HG02588 (cell line): ENCODE measurements around the gene TMEM89.

Experiments used
- ATAC-seq: cut with Tn5 transposase; IDR thresholded peaks from one replicate; pipeline ENCODE4 v1.9.1; 2021; ENCODE audit warnings: mild to moderate bottlenecking, moderate library complexity; ENCODE audit not compliant: unreplicated experiment

TMEM89 gene

GRCh38 chr3:48617559-48617958 lies 4.0 kb downstream of the TMEM89 start:
- no peak for ATAC-seq

- no peak for ATAC-seq
Measured at GRCh38 chr3:48614044-48614443, 7.5 kb downstream of the TMEM89 start.

- ATAC-seq, result no peak
Measured at GRCh38 chr3:48612309-48612708, 9.3 kb downstream of the TMEM89 start.

GRCh38 chr3:48609088-48610005 lies 12.2 kb downstream of the TMEM89 start, which contains the start of gene UQCRC1:
UQCRC1 (minus strand) TSS chr3:48609646; CDS start chr3:48609620, 26 bp downstream.
- ATAC-seq, result peak; percentile 91

- no peak for ATAC-seq
Measured at GRCh38 chr3:48607519-48607918, 14.1 kb downstream of the TMEM89 start.

DNA sequence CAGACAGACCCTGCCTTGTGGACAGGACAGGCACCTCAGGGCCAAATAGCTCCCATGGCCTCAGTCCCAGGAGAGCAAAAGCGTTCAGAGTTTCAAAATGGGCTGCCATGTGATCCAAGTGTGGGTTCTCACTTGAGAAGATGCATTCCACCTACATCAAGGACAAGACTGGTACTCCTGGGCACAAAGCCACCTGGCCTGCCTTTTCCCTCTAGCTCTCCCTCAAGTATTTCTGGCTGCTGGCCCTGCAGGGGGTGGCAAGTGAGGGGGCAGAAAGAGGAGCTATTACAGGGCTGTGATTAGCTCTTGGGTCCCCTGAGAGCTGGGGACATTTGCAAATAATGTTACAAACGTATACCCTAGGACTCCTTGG lies 20.0 kb downstream of the TMEM89 start:
- no peak for ATAC-seq

GRCh38 chr3:48600711-48601621 lies 20.6 kb downstream of the TMEM89 start:
- ATAC-seq, result no peak

DNA sequence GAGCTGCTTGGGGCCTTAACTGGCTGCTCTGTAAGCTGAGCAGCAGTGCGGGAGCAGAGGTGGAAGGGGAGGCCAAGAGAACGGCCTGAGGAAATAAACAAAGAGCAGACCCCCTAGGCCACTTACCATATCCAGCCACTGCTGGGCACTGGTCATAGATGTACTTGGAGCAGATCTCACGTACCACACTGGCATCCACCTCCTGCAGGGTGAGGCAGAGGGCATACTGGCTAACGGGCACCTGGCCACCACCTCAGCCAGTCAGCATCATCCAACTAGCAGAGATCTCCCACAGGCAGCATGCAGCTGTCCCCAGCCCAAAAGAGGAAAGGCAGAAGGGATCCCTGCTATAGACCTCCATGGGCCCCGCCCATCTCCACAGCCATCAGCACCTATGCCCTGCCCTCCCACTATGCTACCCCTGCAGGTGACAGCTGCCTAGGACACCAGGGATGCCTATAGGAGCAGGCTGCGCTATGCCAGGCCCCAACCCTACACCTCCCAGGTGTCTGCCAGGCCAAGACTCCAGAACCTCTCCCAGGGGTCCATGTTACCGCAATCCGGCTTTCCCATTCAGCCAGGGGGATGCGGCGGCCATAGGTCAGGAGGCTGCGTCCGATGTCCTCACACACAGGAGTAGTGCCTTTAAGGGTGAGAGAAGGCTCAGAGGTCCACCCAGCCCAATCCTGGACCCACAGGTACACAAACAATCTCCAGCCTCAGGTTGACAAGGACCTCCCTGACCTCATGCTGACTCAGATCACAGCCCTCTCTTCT lies 21.9 kb downstream of the TMEM89 start:
- no peak for ATAC-seq

GRCh38 chr3:48599077-48599501 lies 22.5 kb downstream of the TMEM89 start:
- no peak for ATAC-seq

GRCh38 chr3:48598323-48599076 lies 23.1 kb downstream of the TMEM89 start:
- ATAC-seq, result no peak

DNA sequence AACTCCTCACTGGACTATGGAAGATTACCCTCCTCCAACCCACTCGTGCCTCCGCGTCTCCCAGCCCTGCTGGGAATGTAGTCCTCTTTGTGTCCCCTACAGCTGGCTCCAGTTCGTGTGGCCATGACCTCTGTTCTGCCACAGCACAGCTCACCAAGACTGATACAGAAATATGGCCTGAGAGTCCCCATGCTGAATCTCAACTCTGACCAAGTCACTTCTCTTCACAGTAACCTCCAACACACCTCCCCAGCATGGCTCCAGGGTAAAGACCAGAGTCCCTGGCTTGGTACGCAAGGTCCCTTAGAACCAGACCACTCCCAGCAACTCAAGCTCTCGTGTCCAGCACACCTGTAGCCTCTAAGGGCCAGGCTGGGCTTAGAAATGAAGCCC lies 24.2 kb downstream of the TMEM89 start:
- ATAC-seq, result no peak

GRCh38 chr3:48596676-48597407 lies 24.7 kb downstream of the TMEM89 start:
- no peak for ATAC-seq

- no peak for ATAC-seq
Measured at GRCh38 chr3:48596157-48596556, 25.4 kb downstream of the TMEM89 start.

DNA sequence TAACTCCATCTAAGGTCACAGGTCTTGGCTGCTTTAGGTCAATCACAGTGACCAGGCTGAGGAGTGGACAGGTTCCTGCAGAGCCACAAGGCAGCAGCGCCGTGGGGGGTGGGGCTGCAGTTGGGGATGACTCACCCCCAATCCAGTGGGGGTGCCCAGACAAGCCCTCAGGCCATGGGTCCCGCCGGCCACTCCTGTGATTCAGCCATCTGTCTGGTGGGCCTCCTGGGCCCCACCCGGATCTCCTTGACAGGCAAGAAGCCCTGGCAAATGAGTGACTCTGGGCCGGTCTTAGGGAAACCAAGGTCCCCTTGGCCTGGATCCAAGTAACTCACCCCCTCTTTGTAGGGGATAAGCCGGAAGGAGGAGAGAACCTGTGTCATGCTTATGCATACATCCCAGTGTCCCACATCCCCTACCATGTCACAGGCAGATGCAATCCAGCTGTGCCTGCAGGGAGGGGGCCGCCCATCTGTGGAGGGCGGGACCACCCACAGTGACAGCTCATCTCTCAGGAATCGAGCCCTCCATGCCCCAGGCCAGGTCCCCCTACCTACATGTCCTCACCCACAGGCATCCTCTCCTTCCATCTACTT lies 25.9 kb downstream of the TMEM89 start:
- no peak for ATAC-seq

- ATAC-seq, result no peak
Measured at GRCh38 chr3:48595075-48595525, 26.5 kb downstream of the TMEM89 start, which contains the start of gene COL7A1. COL7A1 (minus strand) TSS chr3:48595329; CDS start chr3:48595159, 170 bp downstream.

- ATAC-seq, result no peak
Measured at GRCh38 chr3:48594417-48595049, 27.0 kb downstream of the TMEM89 start.

GRCh38 chr3:48593337-48593736 lies 28.2 kb downstream of the TMEM89 start:
- ATAC-seq, result no peak

DNA sequence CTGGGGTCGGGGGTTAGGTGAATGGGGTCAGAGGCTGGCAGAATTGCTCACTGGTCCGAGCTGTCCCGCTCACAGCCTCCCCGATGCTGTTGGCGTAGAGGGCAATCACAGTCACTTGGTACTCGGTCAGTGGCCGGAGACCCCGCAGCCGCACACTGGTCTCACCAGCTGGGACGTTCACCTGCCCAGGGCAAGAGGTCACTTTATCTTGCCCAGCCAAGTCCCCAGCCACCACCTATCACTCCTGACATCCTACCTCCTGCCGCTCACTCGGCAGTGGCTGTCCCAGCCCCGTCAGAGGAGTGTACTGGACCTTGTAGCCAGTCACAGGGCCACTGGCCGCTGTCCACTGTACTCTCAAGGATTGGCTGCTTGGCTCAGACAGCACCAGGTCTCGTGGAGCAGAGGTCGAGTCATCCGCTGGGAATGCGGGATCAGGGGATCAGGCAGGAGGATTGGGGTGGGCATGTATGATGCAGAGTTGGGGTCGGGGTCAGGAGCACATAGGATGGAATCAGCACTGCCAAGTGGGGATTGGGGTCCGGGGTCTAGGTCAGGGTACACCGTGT lies 29.0 kb downstream of the TMEM89 start:
- no peak for ATAC-seq
